Measurements from ENCODE around the gene LCN6. TPM values are rescaled to one million over a fixed set of nuclear protein-coding genes. Genes with fewer than 3 reads are reported as not detected.

LCN6 gene
- total and polyA plus RNA-seq, 2 of the 13 experiments (the other 11 are each of a cell fraction or from before 2014, with no cell fraction given), result not detected

DNA sequence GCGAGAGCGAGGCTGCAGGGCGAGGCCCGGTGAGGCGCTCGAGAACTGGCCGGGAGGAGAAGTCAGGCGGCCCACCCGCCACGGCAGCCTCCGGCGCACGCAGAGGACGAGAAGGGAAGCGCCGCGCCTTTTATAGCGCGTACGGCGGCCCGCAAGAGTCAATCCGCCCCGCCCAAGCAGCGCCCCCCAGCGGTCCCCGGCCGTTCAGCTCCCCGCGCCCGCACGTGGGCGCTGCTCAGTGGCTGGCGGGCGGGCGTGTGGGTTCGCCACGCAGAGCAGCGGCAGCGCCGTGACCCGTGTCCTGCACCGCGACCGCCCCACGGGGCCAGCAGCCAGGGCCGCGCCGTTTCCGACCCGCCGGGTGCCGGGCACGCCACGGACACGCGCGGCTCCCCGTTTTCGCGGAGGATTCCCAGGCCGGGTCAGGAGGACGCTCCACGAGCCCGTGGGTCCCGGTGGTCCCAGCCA lies 20.2 kb downstream of the LCN6 start (continued):
- TF ChIP-seq, protein P1, sequence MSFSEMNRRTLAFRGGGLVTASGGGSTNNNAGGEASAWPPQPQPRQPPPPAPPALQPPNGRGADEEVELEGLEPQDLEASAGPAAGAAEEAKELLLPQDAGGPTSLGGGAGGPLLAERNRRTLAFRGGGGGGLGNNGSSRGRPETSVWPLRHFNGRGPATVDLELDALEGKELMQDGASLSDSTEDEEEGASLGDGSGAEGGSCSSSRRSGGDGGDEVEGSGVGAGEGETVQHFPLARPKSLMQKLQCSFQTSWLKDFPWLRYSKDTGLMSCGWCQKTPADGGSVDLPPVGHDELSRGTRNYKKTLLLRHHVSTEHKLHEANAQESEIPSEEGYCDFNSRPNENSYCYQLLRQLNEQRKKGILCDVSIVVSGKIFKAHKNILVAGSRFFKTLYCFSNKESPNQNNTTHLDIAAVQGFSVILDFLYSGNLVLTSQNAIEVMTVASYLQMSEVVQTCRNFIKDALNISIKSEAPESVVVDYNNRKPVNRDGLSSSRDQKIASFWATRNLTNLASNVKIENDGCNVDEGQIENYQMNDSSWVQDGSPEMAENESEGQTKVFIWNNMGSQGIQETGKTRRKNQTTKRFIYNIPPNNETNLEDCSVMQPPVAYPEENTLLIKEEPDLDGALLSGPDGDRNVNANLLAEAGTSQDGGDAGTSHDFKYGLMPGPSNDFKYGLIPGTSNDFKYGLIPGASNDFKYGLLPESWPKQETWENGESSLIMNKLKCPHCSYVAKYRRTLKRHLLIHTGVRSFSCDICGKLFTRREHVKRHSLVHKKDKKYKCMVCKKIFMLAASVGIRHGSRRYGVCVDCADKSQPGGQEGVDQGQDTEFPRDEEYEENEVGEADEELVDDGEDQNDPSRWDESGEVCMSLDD (CRISPR knock-in tag; IDR thresholded peaks at IDR 0.05; ENCODE audit: borderline replicate concordance), result peak; percentile 93
- TF ChIP-seq RAD51 (IDR thresholded peaks at IDR 0.05; ENCODE audit: borderline replicate concordance) (no peak), HINFP (CRISPR knock-in tag; IDR thresholded peaks at IDR 0.05; ENCODE audit: low read depth) (peak; percentile 75; the same call in 1 of the 2 replicates), HNRNPLL (IDR thresholded peaks at IDR 0.05; ENCODE audit: low read depth, low read length, poor library complexity, severe bottlenecking) (peak; percentile 58), ZNF337 (CRISPR knock-in tag; IDR thresholded peaks at IDR 0.05; ENCODE audit: borderline replicate concordance, low read depth) (no peak; the same call in 1 of the 2 replicates), ZBTB2 (CRISPR knock-in tag; IDR thresholded peaks at IDR 0.05; ENCODE audit: low read depth) (peak; percentile 40; the same call in 1 of the 2 replicates), ZBTB44 (CRISPR knock-in tag; IDR thresholded peaks at IDR 0.05) (peak; percentile 90), ZNF841 (CRISPR knock-in tag; IDR thresholded peaks at IDR 0.05; ENCODE audit: borderline replicate concordance) (no peak), ZNF317 (CRISPR knock-in tag; IDR thresholded peaks at IDR 0.05) (no peak), ZMYM2 (CRISPR knock-in tag; IDR thresholded peaks at IDR 0.05) (no peak), FOXJ3 (CRISPR knock-in tag; IDR thresholded peaks at IDR 0.05; ENCODE audit: borderline replicate concordance) (peak; percentile 31; the same call in 1 of the 2 replicates), ZKSCAN1 (IDR thresholded peaks at IDR 0.05; ENCODE audit: low read length) (0 out of 2 replicates have a peak, but pooled peaks have one; percentile 33), BCL3 (CRISPR knock-in tag; IDR thresholded peaks at IDR 0.05) (no peak; the same call in none of the 2 replicates), ZNF264 (CRISPR knock-in tag; IDR thresholded peaks at IDR 0.05) (peak; percentile 29; the same call in 1 of the 2 replicates), ASH2L (IDR thresholded peaks at IDR 0.05; ENCODE audit: insufficient read length, low read depth, low read length) (peak; percentile 52), ZNF7 (CRISPR knock-in tag; IDR thresholded peaks at IDR 0.05) (no peak), ZNF562 (CRISPR knock-in tag; IDR thresholded peaks at IDR 0.05; ENCODE audit: borderline replicate concordance) (no peak), PLRG1 (conservative IDR thresholded peaks at IDR 0.05) (no peak)
- TF ChIP-seq, protein P2, sequence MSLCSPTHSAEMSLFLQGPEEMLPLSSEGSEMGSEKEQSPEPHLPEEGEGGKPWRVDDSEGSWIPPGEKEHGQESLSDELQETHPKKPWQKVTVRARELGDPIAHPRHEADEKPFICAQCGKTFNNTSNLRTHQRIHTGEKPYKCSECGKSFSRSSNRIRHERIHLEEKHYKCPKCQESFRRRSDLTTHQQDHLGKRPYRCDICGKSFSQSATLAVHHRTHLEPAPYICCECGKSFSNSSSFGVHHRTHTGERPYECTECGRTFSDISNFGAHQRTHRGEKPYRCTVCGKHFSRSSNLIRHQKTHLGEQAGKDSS (CRISPR knock-in tag; IDR thresholded peaks at IDR 0.05; ENCODE audit: borderline replicate concordance, low read depth), result no peak
